Sigmoid colon (tissue), 7 donors: ENCODE data around the gene ABCA8. TPM values are rescaled to one million over a fixed set of nuclear protein-coding genes. Genes with fewer than 3 reads are reported as not detected.

ENCODE experiments used
- DNase-seq: peaks from one replicate; pipeline ENCODE4 v3.0.0-alpha.2; 2019
- H3K27ac ChIP-seq, 4 donors: fragments of 200-600 bp; sonication (generic); one replicate each; pipeline ENCODE4 v1.5.1; 2016 to 2019; ENCODE audit warnings: mild to moderate bottlenecking in 1 of 4
- H3K27me3 ChIP-seq, 3 donors: fragments of 200-600 bp; sonication (generic); one replicate each; pipeline ENCODE4 v1.5.1; 2019; ENCODE audit warnings: mild to moderate bottlenecking in 1 of 3
- H3K36me3 ChIP-seq, 4 donors: fragments of 200-600 bp; sonication (generic); one replicate each; pipeline ENCODE4 v1.5.1; 2016 to 2019
- H3K4me1 ChIP-seq, 4 donors: fragments of 200-600 bp; sonication (generic); one replicate each; pipeline ENCODE4 v1.5.1; 2017 to 2019
- H3K4me3 ChIP-seq, 4 donors: fragments of 200-600 bp; sonication (generic); one replicate each; pipeline ENCODE4 v1.5.1; 2017 to 2019; ENCODE audit warnings: mild to moderate bottlenecking in 2 of 4, moderate library complexity in 1 of 4
- H3K9me3 ChIP-seq, 4 donors: fragments of 200-600 bp in 3 of 4; sonication (generic) in 3 of 4; one replicate each; pipeline versions ENCODE4 v1.5.1 to v1.6.1; 2013 to 2019
- CTCF ChIP-seq, 4 experiments: fragments of 450-650 bp in 3 of 4; fragments of 200-600 bp in 1 of 4; IDR thresholded peaks; one replicate each; pipeline ENCODE4 v1.5.1; 2016 to 2019; ENCODE audit warnings: antibody characterized with exemption in 4 of 4, mild to moderate bottlenecking in 3 of 4, moderate library complexity in 2 of 4
- EP300 ChIP-seq, 4 donors: sonication (generic); formaldehyde crosslinking; IDR thresholded peaks; one replicate each; pipeline ENCODE4 v1.6.1; 2017; ENCODE audit warnings: antibody characterized with exemption in 4 of 4
- POLR2A ChIP-seq, 2 donors: fragments of 450-650 bp; IDR thresholded peaks; one replicate each; pipeline ENCODE4 v1.6.1; 2016; ENCODE audit warnings: antibody characterized with exemption in 2 of 2, mild to moderate bottlenecking in 2 of 2, moderate library complexity in 2 of 2
- POLR2AphosphoS5 ChIP-seq, 4 donors: sonication (generic); formaldehyde crosslinking; IDR thresholded peaks; one replicate each; pipeline ENCODE4 v1.6.1; 2017; ENCODE audit warnings: antibody characterized with exemption in 4 of 4
- WGBS, 2 donors: extraction: QIAGEN DNeasy Blood & Tissue Kit; methylation state at CpG; one replicate each; pipeline ENCODE4 v1.1.7; 2013; 5-methylcytosine and 5-hydroxymethylcytosine counted together
- intact Hi-C: fragments of 100-400 bp; cut with DNase I; formaldehyde crosslinking; loops from one replicate; pipeline ENCODE4 v1.15.1; 2023
- polyA plus RNA-seq, 3 donors: library from polyadenylated mRNA; stranded (reverse); fragments of 200-250 nt; gene quantifications; one replicate each; pipeline ENCODE4 v1.2.3, GENCODE V29; 2013
- total RNA-seq, 4 donors: library from RNA; depleted of rRNA; stranded (reverse); fragments of >200 nt; gene quantifications; one replicate each; pipeline ENCODE4 v1.1.0, GENCODE V29; 2016
- donor health status: healthy with polysubstance abuse.
- donor health status: Bipolar disorder and iron deficiency.
- donor health status: healthy.

Gene ABCA8
- total and polyA plus RNA-seq, 7 donors, result 2.8 to 71.5 (median 20.0) TPM

- no peak for DNase-seq
- no peaks in the 10 kb centered on the region for H3K9me3 ChIP-seq
- H3K4me1 ChIP-seq, result no peaks in the 10 kb centered on the region
- no peak overlapping the region for H3K27ac ChIP-seq
- no peaks in the 10 kb centered on the region for H3K36me3 ChIP-seq
- 35 to 45% methylated on average over 7 of the region's 7 CpGs for WGBS, 2 donors
- no peak for TF ChIP-seq POLR2AphosphoS5 (IDR thresholded peaks at IDR 0.05)
- TF ChIP-seq POLR2A (IDR thresholded peaks at IDR 0.05), result no peak
- no peak for TF ChIP-seq CTCF (IDR thresholded peaks at IDR 0.05)
- TF ChIP-seq EP300 (IDR thresholded peaks at IDR 0.05), result no peak
- no peak overlapping the region for H3K4me3 ChIP-seq
- no peaks in the 10 kb centered on the region for H3K27me3 ChIP-seq
- intact Hi-C loops, result no loop called here
Measured at GRCh38 chr17:68867759-68868516, 87.3 kb downstream of the ABCA8 start.

GRCh38 chr17:68865584-68865983, 89.6 kb downstream of the ABCA8 start:
- H3K27me3 ChIP-seq, result no peaks in the 10 kb centered on the region
- H3K9me3 ChIP-seq, result no peaks in the 10 kb centered on the region
- DNase-seq, result no peak
- no peaks in the 10 kb centered on the region for H3K36me3 ChIP-seq
- 86 to 92% methylated on average over 2 of the region's 2 CpGs for WGBS, 2 donors
- H3K4me1 ChIP-seq, result no peaks in the 10 kb centered on the region
- no peak overlapping the region for H3K4me3 ChIP-seq
- intact Hi-C loops, result no loop called here
- TF ChIP-seq POLR2AphosphoS5 (IDR thresholded peaks at IDR 0.05) (no peak), CTCF (IDR thresholded peaks at IDR 0.05) (no peak), POLR2A (IDR thresholded peaks at IDR 0.05) (no peak), EP300 (IDR thresholded peaks at IDR 0.05) (no peak)
- H3K27ac ChIP-seq, result no peak overlapping the region

- Histone ChIP-seq H3K27me3 (no peaks in the 10 kb centered on the region), H3K4me3 (no peak overlapping the region), H3K4me1 (no peaks in the 10 kb centered on the region), H3K36me3 (no peaks in the 10 kb centered on the region), H3K27ac (no peak overlapping the region), H3K9me3 (no peaks in the 10 kb centered on the region)
- DNase-seq, result no peak
- 95 to 96% methylated on average over 1 of the region's 1 CpG for WGBS, 2 donors
- intact Hi-C loops, result no loop called here
- TF ChIP-seq EP300 (IDR thresholded peaks at IDR 0.05) (no peak), POLR2A (IDR thresholded peaks at IDR 0.05) (no peak), CTCF (IDR thresholded peaks at IDR 0.05) (no peak), POLR2AphosphoS5 (IDR thresholded peaks at IDR 0.05) (no peak)
Measured at GRCh38 chr17:68863091-68863652, 92.0 kb downstream of the ABCA8 start.

- WGBS, 2 donors, result 47 to 57% methylated on average over 1 of the region's 1 CpG
- no peaks in the 10 kb centered on the region for H3K27me3 ChIP-seq
- H3K9me3 ChIP-seq, result no peaks in the 10 kb centered on the region
- DNase-seq, result no peak
- intact Hi-C loops, result no loop called here
- H3K4me1 ChIP-seq, result no peaks in the 10 kb centered on the region
- TF ChIP-seq EP300 (IDR thresholded peaks at IDR 0.05) (no peak), POLR2AphosphoS5 (IDR thresholded peaks at IDR 0.05) (no peak), CTCF (IDR thresholded peaks at IDR 0.05) (no peak), POLR2A (IDR thresholded peaks at IDR 0.05) (no peak)
- H3K4me3 ChIP-seq, result no peak overlapping the region
- no peak overlapping the region for H3K27ac ChIP-seq
- no peaks in the 10 kb centered on the region for H3K36me3 ChIP-seq
Measured at GRCh38 chr17:68861602-68862001, 93.6 kb downstream of the ABCA8 start.
